Osteoblast (primary cell): Measurements from ENCODE around the gene IGSF3. TPM values are rescaled to one million over a fixed set of nuclear protein-coding genes. Genes with fewer than 3 reads are reported as not detected.

ENCODE experiments used
- DNase-seq: peaks from one replicate; pipeline ENCODE4 v3.0.0; 2011; ENCODE audit warnings: low spot score, mixed read lengths; ENCODE audit not compliant: insufficient read length; ENCODE audit errors: missing footprints
- H2AFZ ChIP-seq: 2 replicates; pipeline ENCODE4 v1.6.0; 2011; ENCODE audit warnings: mild to moderate bottlenecking, low read length
- H3K27ac ChIP-seq: 2 replicates; pipeline ENCODE4 v1.5.1; 2011; ENCODE audit warnings: mild to moderate bottlenecking, low read depth, low read length, moderate library complexity
- H3K27me3 ChIP-seq: 2 replicates; pipeline ENCODE4 v1.6.0; 2012; ENCODE audit warnings: mild to moderate bottlenecking, control low read depth, inconsistent platforms, low read length, moderate library complexity; ENCODE audit not compliant: insufficient read depth
- H3K36me3 ChIP-seq: 2 replicates; pipeline ENCODE4 v1.5.1; 2011; ENCODE audit warnings: mild to moderate bottlenecking, low read length, control low read depth, moderate library complexity; ENCODE audit not compliant: insufficient read depth
- H3K4me1 ChIP-seq: 2 replicates; pipeline ENCODE4 v1.5.1; 2011; ENCODE audit warnings: mild to moderate bottlenecking, low read length, control low read depth, moderate library complexity; ENCODE audit not compliant: insufficient read depth
- H3K4me2 ChIP-seq: 2 replicates; pipeline ENCODE4 v1.6.0; 2011; ENCODE audit warnings: mild to moderate bottlenecking, low read length; ENCODE audit not compliant: insufficient read depth
- H3K4me3 ChIP-seq: fragments of 200-600 bp; sonication (generic); 3 replicates; pipeline ENCODE4 v1.5.1; 2012; ENCODE audit warnings: mild to moderate bottlenecking, low read length, inconsistent platforms; ENCODE audit not compliant: insufficient read depth
- H3K79me2 ChIP-seq: 2 replicates; pipeline ENCODE4 v1.6.0; 2012; ENCODE audit warnings: mild to moderate bottlenecking, low read length, control low read depth, inconsistent platforms; ENCODE audit not compliant: insufficient read depth
- H3K9me3 ChIP-seq: 2 replicates; pipeline ENCODE4 v1.5.1; 2011; ENCODE audit warnings: low read depth, low read length, control low read depth
- H4K20me1 ChIP-seq: 2 replicates; pipeline ENCODE4 v1.6.0; 2012; ENCODE audit warnings: mild to moderate bottlenecking, low read length, control low read depth; ENCODE audit not compliant: insufficient read depth
- total RNA-seq: library from RNA; depleted of rRNA; stranded (reverse); fragments of >200 nt; gene quantifications from 2 replicates; pipeline ENCODE4 v1.2.3, GENCODE V29; 2012
- TF ChIP-seq, protein P1 (sequence below): IDR thresholded peaks from 2 replicates; pipeline ENCODE4 v1.5.1; 2011; ENCODE audit warnings: mild to moderate bottlenecking, low read depth, low read length, moderate library complexity; ENCODE audit errors: extremely low read depth

IGSF3 gene
- total RNA-seq, 1 donor: under 0.01 TPM

DNA sequence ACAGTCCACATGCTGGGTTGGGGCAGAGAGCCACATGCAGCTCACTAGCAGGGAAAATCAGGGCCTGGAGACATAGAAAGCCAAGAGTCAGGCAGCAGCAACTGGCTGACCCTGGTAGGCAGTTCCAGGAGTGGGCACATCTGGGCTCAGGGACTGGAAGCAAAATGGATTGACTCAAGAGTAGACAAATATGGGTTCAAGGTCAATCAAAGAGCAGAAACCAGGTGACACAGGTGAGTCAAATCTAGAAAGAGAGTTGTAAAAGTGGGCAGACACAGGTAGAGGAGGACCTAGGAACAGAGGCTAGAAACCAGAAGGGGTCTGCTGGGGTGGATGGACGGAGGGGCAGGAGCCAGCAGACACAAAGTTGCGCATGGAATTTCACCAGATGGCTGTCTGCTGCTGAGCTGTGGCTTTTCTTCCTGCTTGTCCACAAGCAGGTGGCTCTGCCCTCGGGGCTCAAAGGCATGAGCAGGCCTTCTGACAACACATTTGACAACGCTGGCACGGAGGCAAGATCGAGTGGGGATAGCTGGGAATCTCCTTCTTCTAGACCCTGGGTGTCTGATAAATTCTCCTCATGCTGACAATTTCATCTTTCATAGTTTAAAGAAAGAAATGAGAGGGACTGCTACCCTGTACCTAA, 40.8 kb upstream of the IGSF3 start:
- Histone ChIP-seq H3K27me3 (peaks cover 4% of the 10 kb centered on the region), H4K20me1 (no peaks in the 10 kb centered on the region), H3K79me2 (no peaks in the 10 kb centered on the region), H3K36me3 (no peaks in the 10 kb centered on the region), H3K27ac (no peak overlapping the region), H3K4me3 (no peak overlapping the region), H3K4me1 (no peaks in the 10 kb centered on the region), H3K9me3 (no peaks in the 10 kb centered on the region), H3K4me2 (no peak overlapping the region), H2AFZ (no peak overlapping the region)
- TF ChIP-seq, protein P1, sequence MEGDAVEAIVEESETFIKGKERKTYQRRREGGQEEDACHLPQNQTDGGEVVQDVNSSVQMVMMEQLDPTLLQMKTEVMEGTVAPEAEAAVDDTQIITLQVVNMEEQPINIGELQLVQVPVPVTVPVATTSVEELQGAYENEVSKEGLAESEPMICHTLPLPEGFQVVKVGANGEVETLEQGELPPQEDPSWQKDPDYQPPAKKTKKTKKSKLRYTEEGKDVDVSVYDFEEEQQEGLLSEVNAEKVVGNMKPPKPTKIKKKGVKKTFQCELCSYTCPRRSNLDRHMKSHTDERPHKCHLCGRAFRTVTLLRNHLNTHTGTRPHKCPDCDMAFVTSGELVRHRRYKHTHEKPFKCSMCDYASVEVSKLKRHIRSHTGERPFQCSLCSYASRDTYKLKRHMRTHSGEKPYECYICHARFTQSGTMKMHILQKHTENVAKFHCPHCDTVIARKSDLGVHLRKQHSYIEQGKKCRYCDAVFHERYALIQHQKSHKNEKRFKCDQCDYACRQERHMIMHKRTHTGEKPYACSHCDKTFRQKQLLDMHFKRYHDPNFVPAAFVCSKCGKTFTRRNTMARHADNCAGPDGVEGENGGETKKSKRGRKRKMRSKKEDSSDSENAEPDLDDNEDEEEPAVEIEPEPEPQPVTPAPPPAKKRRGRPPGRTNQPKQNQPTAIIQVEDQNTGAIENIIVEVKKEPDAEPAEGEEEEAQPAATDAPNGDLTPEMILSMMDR: no peak
- DNase-seq: no peak

DNA sequence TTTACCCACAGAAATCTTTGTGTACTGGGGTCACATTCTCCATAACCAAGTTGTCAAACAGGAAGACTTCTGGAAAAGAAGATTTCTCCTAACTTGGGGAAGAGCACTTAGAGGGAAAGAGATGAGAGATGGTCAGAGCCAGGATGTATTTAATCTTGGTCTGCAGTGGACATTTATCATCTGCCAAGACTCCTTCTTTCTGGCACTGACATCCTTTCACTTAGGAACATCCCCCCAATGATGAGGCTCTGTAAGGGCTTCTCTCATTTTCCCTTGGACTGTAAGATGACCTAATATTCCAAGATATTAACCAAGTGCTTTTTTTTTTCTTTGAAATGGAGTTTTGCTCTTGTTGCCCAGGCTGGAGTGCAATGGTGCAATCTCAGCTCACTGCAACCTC, 39.3 kb upstream of the IGSF3 start:
- H3K27ac ChIP-seq: no peak overlapping the region
- TF ChIP-seq, protein P1: no peak
- H3K4me1 ChIP-seq: no peaks in the 10 kb centered on the region
- DNase-seq: no peak
- H3K36me3 ChIP-seq: no peaks in the 10 kb centered on the region
- H3K4me2 ChIP-seq: no peak overlapping the region
- H3K4me3 ChIP-seq: no peak overlapping the region
- H3K79me2 ChIP-seq: no peaks in the 10 kb centered on the region
- H2AFZ ChIP-seq: no peak overlapping the region
- H3K27me3 ChIP-seq: peaks cover 4% of the 10 kb centered on the region
- no peaks in the 10 kb centered on the region for H4K20me1 ChIP-seq
- H3K9me3 ChIP-seq: no peaks in the 10 kb centered on the region

DNA sequence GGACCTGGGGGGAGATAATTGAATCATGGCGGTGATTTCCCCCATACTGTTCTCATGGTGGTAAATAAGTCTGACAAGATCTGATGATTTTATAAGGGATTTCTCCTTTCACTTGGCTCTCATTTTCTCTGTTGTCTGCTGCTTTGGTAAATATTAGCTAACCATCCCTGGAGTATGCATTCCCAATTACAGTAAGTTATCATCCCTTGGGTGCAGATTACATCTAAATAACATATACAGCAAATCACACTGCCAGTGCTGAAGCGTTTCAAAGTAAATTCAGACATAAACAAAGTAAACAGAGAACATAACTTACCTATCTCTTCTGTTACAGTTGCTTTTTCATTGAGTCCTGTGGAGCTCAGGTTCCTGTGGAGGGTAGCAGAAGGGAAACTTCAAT, 38.6 kb upstream of the IGSF3 start:
- H3K27me3 ChIP-seq: peaks cover 4% of the 10 kb centered on the region
- no peak overlapping the region for H3K27ac ChIP-seq

DNA sequence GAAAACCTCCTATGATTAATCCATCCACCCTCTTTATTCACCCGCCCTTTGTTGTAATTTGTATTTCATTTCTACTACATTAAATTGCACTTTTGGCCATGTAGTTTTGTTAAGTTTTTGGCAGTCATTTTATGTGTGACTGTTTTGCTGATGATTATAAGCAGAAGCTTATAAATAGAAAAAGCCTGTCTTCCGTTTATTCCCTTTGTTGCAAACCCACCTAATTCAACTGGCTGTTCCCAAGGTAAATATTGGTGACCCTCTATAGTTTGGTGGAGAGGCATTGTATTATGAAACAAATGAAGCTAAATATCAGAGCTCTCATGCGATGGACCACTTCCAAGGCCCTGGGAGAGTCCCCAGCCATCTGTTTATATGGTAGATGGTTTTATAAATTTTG, 36.7 kb upstream of the IGSF3 start:
- TF ChIP-seq, protein P1: no peak
- no peaks in the 10 kb centered on the region for H3K9me3 ChIP-seq
- no peaks in the 10 kb centered on the region for H3K36me3 ChIP-seq
- H3K27me3 ChIP-seq: peaks cover 4% of the 10 kb centered on the region
- no peaks in the 10 kb centered on the region for H3K79me2 ChIP-seq
- no peaks in the 10 kb centered on the region for H3K4me1 ChIP-seq
- H3K4me2 ChIP-seq: no peak overlapping the region
- H3K27ac ChIP-seq: no peak overlapping the region
- no peak overlapping the region for H3K4me3 ChIP-seq
- no peak for DNase-seq
- no peak overlapping the region for H2AFZ ChIP-seq
- no peaks in the 10 kb centered on the region for H4K20me1 ChIP-seq

More for the DNA sequence above, 38.6 kb upstream of the IGSF3 start:
- Histone ChIP-seq H3K4me1 (no peaks in the 10 kb centered on the region), H3K79me2 (no peaks in the 10 kb centered on the region), H4K20me1 (no peaks in the 10 kb centered on the region), H3K36me3 (no peaks in the 10 kb centered on the region), H3K4me2 (no peak overlapping the region), H3K9me3 (no peaks in the 10 kb centered on the region), H2AFZ (no peak overlapping the region), H3K4me3 (no peak overlapping the region)
- TF ChIP-seq, protein P1: no peak
- DNase-seq: no peak
